Neural crest cell (in vitro differentiated cells): ENCODE results near the gene JPH3. TPM values are rescaled to one million over a fixed set of nuclear protein-coding genes. Genes with fewer than 3 reads are reported as not detected.

Source experiments
- DNase-seq: peaks from one replicate; pipeline ENCODE4 v3.0.0; 2021; ENCODE audit warnings: low read depth, mixed read lengths, low spot score
- H3K27ac Mint-ChIP-seq: one replicate; pipeline ENCODE4 v1.8.0; 2021; ENCODE audit warnings: mild to moderate bottlenecking, mixed read lengths; ENCODE audit not compliant: unreplicated experiment
- H3K27me3 Mint-ChIP-seq: 2 replicates; pipeline ENCODE4 v1.8.0; 2021; ENCODE audit warnings: low read depth, mild to moderate bottlenecking, mixed read lengths
- H3K36me3 Mint-ChIP-seq: 2 replicates; pipeline ENCODE4 v1.8.0; 2021; ENCODE audit warnings: low read depth, mild to moderate bottlenecking, mixed read lengths
- H3K4me1 Mint-ChIP-seq: 2 replicates; pipeline ENCODE4 v1.8.0; 2021; ENCODE audit warnings: mixed read lengths
- H3K4me3 Mint-ChIP-seq: one replicate; pipeline ENCODE4 v1.8.0; 2021; ENCODE audit warnings: mild to moderate bottlenecking, mixed read lengths
- H3K9me3 Mint-ChIP-seq: 2 replicates; pipeline ENCODE4 v1.8.0; 2021; ENCODE audit warnings: mixed read lengths
- total RNA-seq: library from RNA; stranded (reverse); gene quantifications from 2 replicates; pipeline ENCODE4 v1.2.1, GENCODE V29; 2021
- TF ChIP-seq, protein P1 (sequence below): fragments of 200-600 bp; sonication (generic); conservative IDR thresholded peaks from 2 replicates; pipeline ENCODE4 v1.5.0; 2021; ENCODE audit warnings: antibody characterized with exemption, mild to moderate bottlenecking

The JPH3 gene
- total RNA-seq, 1 donor from 2014 or later: 9.1 TPM

DNA sequence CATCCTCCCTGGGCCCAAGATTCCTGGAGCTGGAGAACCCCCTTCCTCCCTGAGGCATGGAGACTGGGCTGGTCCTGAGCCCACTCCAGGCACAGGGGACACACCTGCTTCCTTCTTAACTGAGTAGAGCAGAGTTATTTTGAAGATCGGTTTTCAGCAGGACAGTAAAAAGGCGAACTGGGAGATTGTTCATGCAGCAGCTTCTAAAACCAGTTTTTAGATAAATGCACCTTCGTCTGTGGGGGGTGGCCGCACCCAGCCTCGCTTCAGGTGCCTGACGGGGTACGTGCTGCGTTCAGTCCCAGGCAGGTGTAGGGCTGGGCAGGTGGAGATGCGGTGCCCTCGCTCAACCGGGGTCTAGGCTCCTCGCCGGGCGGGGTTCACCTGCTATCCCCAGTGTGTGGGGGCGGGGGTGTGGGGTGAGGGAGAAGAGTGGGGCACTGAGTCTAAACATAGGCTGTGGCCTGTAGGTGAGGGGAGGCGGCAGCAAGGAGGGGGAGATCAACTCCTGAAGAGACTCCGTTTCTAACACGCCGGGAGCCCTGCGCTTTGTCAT lies 69.5 kb downstream of the JPH3 start:
- H3K36me3 Mint-ChIP-seq: no peaks in the 10 kb centered on the region
- peaks cover 10% of the 10 kb centered on the region for H3K4me1 Mint-ChIP-seq
- H3K27ac Mint-ChIP-seq: peak overlapping the region; percentile 27
- H3K27me3 Mint-ChIP-seq: no peaks in the 10 kb centered on the region
- no peak for DNase-seq
- no peaks in the 10 kb centered on the region for H3K9me3 Mint-ChIP-seq
- no peak overlapping the region for H3K4me3 Mint-ChIP-seq
- TF ChIP-seq, protein P1, sequence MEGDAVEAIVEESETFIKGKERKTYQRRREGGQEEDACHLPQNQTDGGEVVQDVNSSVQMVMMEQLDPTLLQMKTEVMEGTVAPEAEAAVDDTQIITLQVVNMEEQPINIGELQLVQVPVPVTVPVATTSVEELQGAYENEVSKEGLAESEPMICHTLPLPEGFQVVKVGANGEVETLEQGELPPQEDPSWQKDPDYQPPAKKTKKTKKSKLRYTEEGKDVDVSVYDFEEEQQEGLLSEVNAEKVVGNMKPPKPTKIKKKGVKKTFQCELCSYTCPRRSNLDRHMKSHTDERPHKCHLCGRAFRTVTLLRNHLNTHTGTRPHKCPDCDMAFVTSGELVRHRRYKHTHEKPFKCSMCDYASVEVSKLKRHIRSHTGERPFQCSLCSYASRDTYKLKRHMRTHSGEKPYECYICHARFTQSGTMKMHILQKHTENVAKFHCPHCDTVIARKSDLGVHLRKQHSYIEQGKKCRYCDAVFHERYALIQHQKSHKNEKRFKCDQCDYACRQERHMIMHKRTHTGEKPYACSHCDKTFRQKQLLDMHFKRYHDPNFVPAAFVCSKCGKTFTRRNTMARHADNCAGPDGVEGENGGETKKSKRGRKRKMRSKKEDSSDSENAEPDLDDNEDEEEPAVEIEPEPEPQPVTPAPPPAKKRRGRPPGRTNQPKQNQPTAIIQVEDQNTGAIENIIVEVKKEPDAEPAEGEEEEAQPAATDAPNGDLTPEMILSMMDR: no peak

- Mint-ChIP-seq H3K36me3 (no peaks in the 10 kb centered on the region), H3K4me1 (peaks cover 10% of the 10 kb centered on the region), H3K27me3 (no peaks in the 10 kb centered on the region), H3K4me3 (no peak overlapping the region), H3K27ac (no peak overlapping the region), H3K9me3 (no peaks in the 10 kb centered on the region)
- TF ChIP-seq, protein P1: no peak
- no peak for DNase-seq
Measured at GRCh38 chr16:87674419-87674818, 72.1 kb downstream of the JPH3 start.

GRCh38 chr16:87675111-87675719 lies 72.9 kb downstream of the JPH3 start:
- TF ChIP-seq, protein P1: no peak
- H3K4me3 Mint-ChIP-seq: no peak overlapping the region
- no peak overlapping the region for H3K27ac Mint-ChIP-seq
- no peak for DNase-seq
- no peaks in the 10 kb centered on the region for H3K27me3 Mint-ChIP-seq
- H3K9me3 Mint-ChIP-seq: no peaks in the 10 kb centered on the region
- peaks cover 10% of the 10 kb centered on the region for H3K4me1 Mint-ChIP-seq
- H3K36me3 Mint-ChIP-seq: no peaks in the 10 kb centered on the region

DNA sequence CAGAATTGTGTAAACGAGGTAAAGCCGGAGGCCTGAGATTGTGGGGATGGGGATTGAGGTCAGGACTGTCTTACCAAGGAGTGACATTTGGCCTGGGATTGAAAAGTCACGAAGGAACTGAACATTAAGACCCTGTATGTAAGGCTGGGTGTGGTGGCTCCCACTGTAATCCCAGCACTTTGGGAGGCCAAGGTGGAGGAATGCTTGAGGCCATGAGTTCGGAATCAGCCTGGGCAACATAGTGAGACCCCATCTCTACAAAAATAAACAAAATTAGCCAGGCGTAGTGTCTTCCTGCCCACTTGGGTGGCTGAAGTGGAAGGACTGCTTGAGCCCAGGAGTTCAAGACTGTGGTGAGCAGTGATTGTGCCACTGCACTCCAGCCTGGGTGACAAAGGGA lies 75.5 kb downstream of the JPH3 start:
- DNase-seq: no peak
- H3K27me3 Mint-ChIP-seq: no peaks in the 10 kb centered on the region
- no peaks in the 10 kb centered on the region for H3K36me3 Mint-ChIP-seq
- TF ChIP-seq, protein P1: no peak
- peaks cover 10% of the 10 kb centered on the region for H3K4me1 Mint-ChIP-seq
- no peaks in the 10 kb centered on the region for H3K9me3 Mint-ChIP-seq
- no peak overlapping the region for H3K4me3 Mint-ChIP-seq
- no peak overlapping the region for H3K27ac Mint-ChIP-seq

DNA sequence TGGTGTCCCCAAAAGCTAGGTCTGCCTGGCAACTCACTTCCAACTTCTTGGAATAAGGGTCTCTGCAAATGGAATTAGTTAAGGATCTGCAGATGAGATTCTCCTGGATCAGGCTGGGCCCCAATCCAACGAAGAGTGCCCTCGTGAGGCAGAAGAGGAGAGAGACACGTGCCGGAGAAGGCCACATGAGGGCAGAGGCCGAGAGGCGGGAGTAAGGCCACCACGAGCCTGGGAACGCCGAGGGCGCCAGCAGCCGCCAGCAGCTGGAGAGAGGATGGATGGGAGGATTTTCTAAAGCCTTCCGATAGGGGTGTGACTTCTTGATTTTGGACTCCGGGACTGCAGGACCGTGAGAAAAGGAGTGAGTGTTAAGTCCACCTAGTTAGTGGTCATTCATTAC lies 76.3 kb downstream of the JPH3 start:
- no peak for DNase-seq
- no peaks in the 10 kb centered on the region for H3K36me3 Mint-ChIP-seq
- TF ChIP-seq, protein P1: no peak
- no peak overlapping the region for H3K4me3 Mint-ChIP-seq
- H3K9me3 Mint-ChIP-seq: no peaks in the 10 kb centered on the region
- H3K27me3 Mint-ChIP-seq: no peaks in the 10 kb centered on the region
- H3K4me1 Mint-ChIP-seq: peaks cover 10% of the 10 kb centered on the region
- no peak overlapping the region for H3K27ac Mint-ChIP-seq
